Endodermal cell (in vitro differentiated cells): Measurements from ENCODE around the gene STK4. TPM values are rescaled to one million over a fixed set of nuclear protein-coding genes. Genes with fewer than 3 reads are reported as not detected.

Source experiments
- DNase-seq: peaks from one replicate; pipeline ENCODE4 v3.0.0-alpha.2; 2017
- H3K27ac ChIP-seq: 2 replicates; pipeline ENCODE4 v1.5.1; 2013; ENCODE audit warnings: mild to moderate bottlenecking, low read depth, low read length, moderate library complexity
- H3K27me3 ChIP-seq: 2 replicates; pipeline ENCODE4 v1.6.1; 2013; ENCODE audit warnings: mild to moderate bottlenecking, low read length, moderate library complexity; ENCODE audit not compliant: insufficient read depth, control insufficient read depth, poor library complexity, severe bottlenecking
- H3K36me3 ChIP-seq: 2 replicates; pipeline ENCODE4 v1.7.0; 2013; ENCODE audit warnings: mild to moderate bottlenecking, low read length, moderate library complexity; ENCODE audit not compliant: control insufficient read depth, insufficient read depth
- H3K4me1 ChIP-seq: one replicate; pipeline ENCODE4 v1.7.0; 2013; ENCODE audit warnings: low read length; ENCODE audit not compliant: control insufficient read depth, insufficient read depth
- H3K4me3 ChIP-seq: 2 replicates; pipeline ENCODE4 v1.5.1; 2013; ENCODE audit warnings: mild to moderate bottlenecking, low read length, moderate library complexity
- H3K9ac ChIP-seq: 2 replicates; pipeline ENCODE4 v1.6.1; 2013; ENCODE audit warnings: mild to moderate bottlenecking, low read length, moderate library complexity; ENCODE audit not compliant: poor library complexity, severe bottlenecking; ENCODE audit errors: extremely low read depth
- H3K9me3 ChIP-seq: 2 replicates; pipeline ENCODE4 v1.6.1; 2013; ENCODE audit warnings: mild to moderate bottlenecking, low read length, moderate library complexity; ENCODE audit not compliant: control insufficient read depth
- H3K27ac Mint-ChIP-seq: 2 replicates; pipeline ENCODE4 v1.8.0; 2020; ENCODE audit warnings: mixed read lengths
- H3K27me3 Mint-ChIP-seq: 2 replicates; pipeline ENCODE4 v1.8.0; 2021; ENCODE audit warnings: mild to moderate bottlenecking, mixed read lengths; ENCODE audit not compliant: insufficient read depth
- H3K36me3 Mint-ChIP-seq: 2 replicates; pipeline ENCODE4 v1.8.0; 2020; ENCODE audit warnings: low read depth, mixed read lengths
- H3K4me1 Mint-ChIP-seq: 2 replicates; pipeline ENCODE4 v1.8.0; 2020; ENCODE audit warnings: mixed read lengths
- H3K4me3 Mint-ChIP-seq: 2 replicates; pipeline ENCODE4 v1.8.0; 2020; ENCODE audit warnings: mild to moderate bottlenecking, moderate library complexity, mixed read lengths
- H3K9me3 Mint-ChIP-seq: 2 replicates; pipeline ENCODE4 v1.8.0; 2020; ENCODE audit warnings: mild to moderate bottlenecking, mixed read lengths
- WGBS, 2 experiments: methylation state at CpG; one replicate each; pipeline versions ENCODE4 v1.1.5 to v1.1.7; 2013; ENCODE audit warnings: missing lambda C conversion rate in 2 of 2, mixed read lengths in 1 of 2; ENCODE audit not compliant: insufficient coverage in 1 of 2, insufficient read length in 1 of 2; 5-methylcytosine and 5-hydroxymethylcytosine counted together
- total RNA-seq, 2 donors: library from RNA; stranded (reverse); fragmentation: NEBNext Ultra II Directional in 1 of 2; extraction: Animal tissue kit (Norgen Biotek cat#: 25700) in 1 of 2; gene quantifications; 2 replicates in 1 of 2; 3 replicates in 1 of 2; pipeline ENCODE4 v1.2.1, GENCODE V29; 2021
- TF ChIP-seq, protein P1 (sequence below): fragments of 200-600 bp; sonication (generic); conservative IDR thresholded peaks from 2 replicates; pipeline ENCODE4 v1.5.0; 2021; ENCODE audit warnings: antibody characterized with exemption, mild to moderate bottlenecking

The STK4 gene
- total RNA-seq, 2 donors from 2014 or later = 29.2 to 33.1 TPM

DNA sequence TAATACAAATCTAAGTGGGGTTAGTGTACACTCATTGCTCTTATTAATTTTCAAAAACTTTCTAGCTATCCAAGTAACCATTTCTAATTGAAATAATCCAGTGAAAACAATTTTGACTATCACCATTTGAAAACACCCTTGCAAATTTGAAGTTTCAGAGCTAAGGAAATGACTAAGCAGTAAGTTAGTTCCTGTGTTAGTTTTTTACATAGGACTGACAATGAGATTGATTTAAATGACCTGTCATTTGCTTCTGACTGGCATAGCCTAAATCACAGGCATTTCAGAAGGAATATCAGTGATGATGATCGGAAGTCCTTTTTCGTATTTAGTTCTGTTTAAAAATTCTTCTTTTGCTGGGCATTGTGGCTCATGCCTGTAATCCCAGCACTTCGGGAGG, 27.0 kb downstream of the STK4 start:
- TF ChIP-seq, protein P1, sequence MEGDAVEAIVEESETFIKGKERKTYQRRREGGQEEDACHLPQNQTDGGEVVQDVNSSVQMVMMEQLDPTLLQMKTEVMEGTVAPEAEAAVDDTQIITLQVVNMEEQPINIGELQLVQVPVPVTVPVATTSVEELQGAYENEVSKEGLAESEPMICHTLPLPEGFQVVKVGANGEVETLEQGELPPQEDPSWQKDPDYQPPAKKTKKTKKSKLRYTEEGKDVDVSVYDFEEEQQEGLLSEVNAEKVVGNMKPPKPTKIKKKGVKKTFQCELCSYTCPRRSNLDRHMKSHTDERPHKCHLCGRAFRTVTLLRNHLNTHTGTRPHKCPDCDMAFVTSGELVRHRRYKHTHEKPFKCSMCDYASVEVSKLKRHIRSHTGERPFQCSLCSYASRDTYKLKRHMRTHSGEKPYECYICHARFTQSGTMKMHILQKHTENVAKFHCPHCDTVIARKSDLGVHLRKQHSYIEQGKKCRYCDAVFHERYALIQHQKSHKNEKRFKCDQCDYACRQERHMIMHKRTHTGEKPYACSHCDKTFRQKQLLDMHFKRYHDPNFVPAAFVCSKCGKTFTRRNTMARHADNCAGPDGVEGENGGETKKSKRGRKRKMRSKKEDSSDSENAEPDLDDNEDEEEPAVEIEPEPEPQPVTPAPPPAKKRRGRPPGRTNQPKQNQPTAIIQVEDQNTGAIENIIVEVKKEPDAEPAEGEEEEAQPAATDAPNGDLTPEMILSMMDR = no peak
- H3K27me3 Mint-ChIP-seq = no peaks in the 10 kb centered on the region
- Histone ChIP-seq H3K27ac (no peak overlapping the region), H3K9me3 (no peaks in the 10 kb centered on the region), H3K27me3 (no peaks in the 10 kb centered on the region), H3K9ac (no peak overlapping the region), H3K4me3 (no peak overlapping the region), H3K4me1 (no peaks in the 10 kb centered on the region), H3K36me3 (peaks cover 42% of the 10 kb centered on the region)
- H3K36me3 Mint-ChIP-seq = peaks cover 37% of the 10 kb centered on the region
- H3K9me3 Mint-ChIP-seq = no peaks in the 10 kb centered on the region
- 93 to 96% methylated on average over 3 of the region's 3 CpGs for WGBS, 2 experiments
- H3K27ac Mint-ChIP-seq = no peak overlapping the region
- H3K4me1 Mint-ChIP-seq = no peaks in the 10 kb centered on the region
- no peak for DNase-seq
- no peak overlapping the region for H3K4me3 Mint-ChIP-seq

DNA sequence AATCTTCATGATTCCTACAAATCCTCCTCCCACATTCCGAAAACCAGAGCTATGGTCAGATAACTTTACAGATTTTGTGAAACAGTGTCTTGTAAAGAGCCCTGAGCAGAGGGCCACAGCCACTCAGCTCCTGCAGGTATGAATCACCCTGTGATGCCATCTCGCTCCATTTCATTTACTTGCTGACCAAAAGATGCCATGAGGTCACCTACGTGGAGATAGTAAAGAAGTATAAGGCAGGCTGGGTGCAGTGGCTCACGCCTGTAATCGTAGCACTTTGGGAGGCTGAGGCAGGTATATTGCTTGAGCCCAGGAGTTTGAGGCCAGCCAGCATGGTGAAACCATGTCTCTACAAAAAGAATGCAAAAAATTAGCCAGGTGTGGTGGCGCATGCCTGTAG, 30.9 kb downstream of the STK4 start:
- H3K4me1 Mint-ChIP-seq = no peaks in the 10 kb centered on the region
- 95% methylated on average over 6 of the region's 6 CpGs for WGBS, 2 experiments
- H3K27me3 ChIP-seq = no peaks in the 10 kb centered on the region
- no peak overlapping the region for H3K27ac ChIP-seq
- TF ChIP-seq, protein P1 = no peak
- H3K27me3 Mint-ChIP-seq = no peaks in the 10 kb centered on the region
- H3K36me3 ChIP-seq = peaks cover 66% of the 10 kb centered on the region
- no peak overlapping the region for H3K4me3 Mint-ChIP-seq
- H3K9me3 Mint-ChIP-seq = no peaks in the 10 kb centered on the region
- no peak overlapping the region for H3K4me3 ChIP-seq
- H3K36me3 Mint-ChIP-seq = peaks cover 41% of the 10 kb centered on the region
- H3K4me1 ChIP-seq = no peaks in the 10 kb centered on the region
- peak overlapping the region; percentile 4 for H3K27ac Mint-ChIP-seq
- no peaks in the 10 kb centered on the region for H3K9me3 ChIP-seq
- no peak for DNase-seq
- no peak overlapping the region for H3K9ac ChIP-seq

DNA sequence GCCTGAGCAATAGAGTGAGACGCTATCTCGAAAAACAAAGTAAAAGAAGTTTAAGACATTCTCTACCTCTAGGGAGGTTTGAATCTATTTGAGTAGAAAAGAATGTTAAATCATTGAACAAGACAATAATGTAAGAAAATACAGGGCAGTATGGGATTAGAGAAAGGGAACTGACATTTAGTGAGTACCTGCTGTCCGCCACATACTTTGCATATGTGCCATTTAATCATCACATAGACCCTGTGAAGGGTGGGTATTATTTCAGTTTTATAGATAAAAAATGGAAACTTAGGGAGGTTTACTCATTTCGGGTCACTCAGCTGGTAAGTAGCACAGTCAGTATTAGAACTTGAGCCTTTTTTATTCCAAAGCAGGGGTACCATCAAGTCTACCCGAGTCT, 31.4 kb downstream of the STK4 start:
- Mint-ChIP-seq H3K27ac (no peak overlapping the region), H3K27me3 (no peaks in the 10 kb centered on the region), H3K4me1 (no peaks in the 10 kb centered on the region), H3K4me3 (no peak overlapping the region), H3K36me3 (peaks cover 43% of the 10 kb centered on the region), H3K9me3 (no peaks in the 10 kb centered on the region)
- H3K27ac ChIP-seq = no peak overlapping the region
- H3K4me1 ChIP-seq = no peaks in the 10 kb centered on the region
- H3K9ac ChIP-seq = no peak overlapping the region
- TF ChIP-seq, protein P1 = no peak
- 93 to 97% methylated on average over 2 to 5 of the region's 5 CpGs for WGBS, 2 experiments
- H3K27me3 ChIP-seq = no peaks in the 10 kb centered on the region
- H3K36me3 ChIP-seq = peaks cover 70% of the 10 kb centered on the region
- no peaks in the 10 kb centered on the region for H3K9me3 ChIP-seq
- no peak overlapping the region for H3K4me3 ChIP-seq
- no peak for DNase-seq
